ENCODE data around the gene JSRP1. TPM values are rescaled to one million over a fixed set of nuclear protein-coding genes. Genes with fewer than 3 reads are reported as not detected.

The JSRP1 gene
- total and polyA plus RNA-seq, 2 of the 8 experiments (the other 6 are each of a cell fraction or from before 2014, with no cell fraction given), result 0.24 to 0.56 TPM

DNA sequence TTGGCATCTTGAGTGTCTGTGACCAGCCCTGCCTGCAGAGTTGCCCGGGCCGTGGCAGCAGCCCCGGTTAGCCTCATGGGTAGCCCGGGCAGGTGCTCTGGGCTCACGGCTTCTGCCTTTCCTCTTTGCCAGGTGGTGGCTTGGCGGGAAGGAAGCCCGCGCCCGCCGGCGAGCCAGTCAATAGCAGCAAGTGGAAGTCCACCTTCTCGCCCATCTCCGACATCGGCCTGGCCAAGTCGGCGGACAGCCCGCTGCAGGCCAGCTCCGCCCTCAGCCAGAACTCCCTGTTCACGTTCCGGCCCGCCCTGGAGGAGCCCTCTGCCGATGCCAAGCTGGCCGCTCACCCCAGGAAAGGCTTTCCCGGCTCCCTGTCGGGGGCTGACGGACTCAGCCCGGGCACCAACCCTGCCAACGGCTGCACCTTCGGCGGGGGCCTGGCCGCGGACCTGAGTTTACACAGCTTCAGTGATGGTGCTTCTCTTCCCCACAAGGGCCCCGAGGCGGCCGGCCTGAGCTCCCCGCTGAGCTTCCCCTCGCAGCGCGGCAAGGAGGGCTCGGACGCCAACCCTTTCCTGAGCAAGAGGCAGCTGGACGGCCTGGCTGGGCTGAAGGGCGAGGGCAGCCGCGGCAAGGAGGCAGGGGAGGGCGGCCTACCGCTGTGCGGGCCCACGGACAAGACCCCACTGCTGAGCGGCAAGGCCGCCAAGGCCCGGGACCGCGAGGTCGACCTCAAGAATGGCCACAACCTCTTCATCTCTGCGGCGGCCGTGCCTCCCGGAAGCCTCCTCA lies 30.0 kb downstream of the JSRP1 start:
- peaks cover 0 to 12% of the 10 kb centered on the region in 2 experiments for H4K20me1 ChIP-seq (replicated peaks in 1 of 2; ENCODE audit: control insufficient read depth in 1 of 2, insufficient read depth in 2 of 2, low read length in 2 of 2)
- H3K79me1 ChIP-seq (ENCODE audit: low read depth, low read length), result no peaks in the 10 kb centered on the region
- no peaks in the 10 kb centered on the region for H3K4me1 ChIP-seq (replicated peaks in 1 of 4; ENCODE audit: control insufficient read depth in 3 of 4, insufficient read depth in 4 of 4, low read length in 3 of 4)
- H2BK5ac ChIP-seq (ENCODE audit: low read depth, low read length), result no peak overlapping the region; the same call in 1 of the 2 replicates
- H3K18ac ChIP-seq (ENCODE audit: extremely low read depth, low read length), result no peak overlapping the region
- H2AFZ ChIP-seq (ENCODE audit: low read length), result no peak overlapping the region
- no peak overlapping the region for H3K4me3 ChIP-seq (ENCODE audit: extremely low read depth in 1 of 4, insufficient read depth in 2 of 4, low read depth in 3 of 4, low read length in 4 of 4)
- no peak overlapping the region for H3K23ac ChIP-seq (ENCODE audit: insufficient read length)
- DNase-seq (ENCODE audit: low read depth in 1 of 2, low spot score in 2 of 2), result no peak
- no peak overlapping the region for H4K5ac ChIP-seq (ENCODE audit: insufficient read length, low read depth, low read length)
- H3K9me3 ChIP-seq (ENCODE audit: insufficient read depth in 2 of 2, low read depth in 1 of 2, low read length in 1 of 2), result no peaks in the 10 kb centered on the region
- H3K14ac ChIP-seq (ENCODE audit: insufficient read length), result no peak overlapping the region
- H3K56ac ChIP-seq (replicated peaks; ENCODE audit: insufficient read length, low read depth, low read length), result no peak overlapping the region
- 94% methylated on average over 45 of the region's 59 CpGs; no CpG with 5 or more reads in 1 of the 2 experiments for WGBS, 2 experiments (ENCODE audit: extremely low coverage in 1 of 2, insufficient coverage in 1 of 2, insufficient read length in 1 of 2, insufficient replicate concordance in 2 of 2, low coverage in 1 of 2, low lambda C conversion rate in 2 of 2, missing lambda C conversion rate in 1 of 2)
- H3K36me3 ChIP-seq (ENCODE audit: control insufficient read depth in 2 of 4, insufficient read depth in 4 of 4, low read length in 3 of 4), result peaks cover 0 to 55% (median 16%) of the 10 kb centered on the region in 4 experiments
- ChIA-PET CTCF (ENCODE audit: partially characterized antibody) (interaction anchor here (0.6 to 2.0 kb wide), 6 partner anchors 10 to 74 kb away, joined by 3 to 7 read pairs (median 4); partner anchors contain the start of gene PLEKHJ1), POLR2A (ENCODE audit: partially characterized antibody) (interaction anchor here (0.6 to 6.3 kb wide), 4 partner anchors 9 to 31 kb away, joined by 3 to 61 read pairs (median 5); partner anchors contain the start of genes AMH and PLEKHJ1)
- no peak overlapping the region for H4K91ac ChIP-seq (replicated peaks; ENCODE audit: insufficient read length, low read length)
- H2BK120ac ChIP-seq (replicated peaks; ENCODE audit: low read depth, low read length), result no peak overlapping the region
- FAIRE-seq, result no peak
- H3K4ac ChIP-seq (replicated peaks; ENCODE audit: insufficient read length, low read depth, low read length), result no peak overlapping the region
- no peaks in the 10 kb centered on the region for H3K79me2 ChIP-seq (ENCODE audit: control insufficient read depth in 1 of 2, insufficient read depth in 2 of 2, low read length in 2 of 2)
- H3K4me2 ChIP-seq (ENCODE audit: insufficient read depth in 1 of 2, low read depth in 2 of 2, low read length in 2 of 2), result no peak overlapping the region
- no peak overlapping the region for H2BK20ac ChIP-seq (ENCODE audit: low read length)
- no peak overlapping the region for H3K27ac ChIP-seq (ENCODE audit: low read depth, low read length)
- H4K8ac ChIP-seq (ENCODE audit: extremely low read depth, insufficient read depth, low read length), result no peak overlapping the region; the same call in 1 of the 2 replicates
- H3K27me3 ChIP-seq (replicated peaks in 1 of 4; ENCODE audit: control insufficient read depth in 3 of 4, extremely low read depth in 1 of 4, insufficient read depth in 3 of 4, low read length in 3 of 4), result no peaks in the 10 kb centered on the region
- no peak overlapping the region for H2AK5ac ChIP-seq (ENCODE audit: low read depth, low read length)
- H3K23me2 ChIP-seq (ENCODE audit: low read depth, low read length), result no peaks in the 10 kb centered on the region
- H3K9ac ChIP-seq (replicated peaks in 1 of 4; ENCODE audit: extremely low read depth in 1 of 4, low read depth in 3 of 4, low read length in 3 of 4), result no peak overlapping the region
- H2BK15ac ChIP-seq (ENCODE audit: low read length), result no peak overlapping the region
- no peak overlapping the region for H2BK12ac ChIP-seq (ENCODE audit: low read depth, low read length)
